AG09319 (cell line): Measurements from ENCODE around the gene RBM20.
"Not testable (repeated sequence)": the region's sequence is repeated elsewhere in the genome, so short reads cannot be mapped to it uniquely, and the experiment has no call there.

Experiments
- DNase-seq: peaks from one replicate; pipeline ENCODE4 v3.0.0-alpha.2; 2010; ENCODE audit warnings: low read depth; ENCODE audit errors: extremely low read depth
- CTCF ChIP-seq: IDR thresholded peaks from 2 replicates; pipeline ENCODE4 v1.5.1; 2011; ENCODE audit warnings: low read depth, mild to moderate bottlenecking, inconsistent platforms, low read length, moderate library complexity

Gene RBM20

GRCh38 chr10:110638319-110638718, 5.8 kb upstream of the RBM20 start:
- no peak for DNase-seq
- TF ChIP-seq CTCF = no peak

GRCh38 chr10:110639046-110639445, 5.1 kb upstream of the RBM20 start:
- not testable (repeated sequence) for DNase-seq

GRCh38 chr10:110639858-110640257, 4.3 kb upstream of the RBM20 start:
- not testable (repeated sequence) for DNase-seq

- DNase-seq = no peak
- no peak for TF ChIP-seq CTCF
Measured at GRCh38 chr10:110641256-110641655, 2.9 kb upstream of the RBM20 start.

GRCh38 chr10:110642204-110643034, 1.7 kb upstream of the RBM20 start:
- TF ChIP-seq CTCF = no peak

GRCh38 chr10:110643035-110643652, 992 bp upstream of the RBM20 start:
- no peak for TF ChIP-seq CTCF
- DNase-seq = no peak

More at GRCh38 chr10:110642204-110643034, 1.7 kb upstream of the RBM20 start:
- DNase-seq = no peak

GRCh38 chr10:110644598-110645462, 694 bp downstream of the RBM20 start:
- no peak for DNase-seq
- TF ChIP-seq CTCF = no peak

- no peak for TF ChIP-seq CTCF
- no peak for DNase-seq
Measured at GRCh38 chr10:110646417-110647135, 2.4 kb downstream of the RBM20 start.
